ENCODE data around the gene IGF2BP3. TPM values are rescaled to one million over a fixed set of nuclear protein-coding genes. Genes with fewer than 3 reads are reported as not detected.

The IGF2BP3 gene
- total and polyA plus RNA-seq, 2 donors (not counting 3 experiments of a cell fraction or from before 2014, with no cell fraction given) = 41.2 to 111 TPM

DNA sequence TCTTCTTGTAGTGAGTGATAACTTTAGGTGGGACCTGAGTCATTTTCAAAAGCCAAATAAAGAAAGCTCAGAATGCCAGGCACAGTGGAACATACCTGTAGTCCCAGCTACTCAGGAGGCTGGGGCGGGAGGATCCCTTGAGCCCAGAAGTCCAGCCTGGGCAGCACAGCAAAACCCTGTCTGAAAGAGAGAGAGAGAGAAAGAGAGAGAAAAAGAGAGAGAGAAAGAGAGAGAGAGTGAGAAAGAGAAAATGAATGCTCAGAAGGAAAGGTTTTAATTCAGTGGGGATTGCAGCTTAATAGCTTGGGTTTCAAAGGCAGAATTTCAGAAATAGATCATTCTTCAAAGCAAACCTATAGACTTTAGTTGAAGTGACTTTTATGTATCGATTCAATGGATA, 198.0 kb downstream of the IGF2BP3 start:
- no peaks in the 10 kb centered on the region for H4K20me1 ChIP-seq (replicated peaks; ENCODE audit: control insufficient read depth, extremely low read depth, insufficient read depth, low read length)
- H3K4me2 ChIP-seq (ENCODE audit: insufficient read depth, low read length) = no peak overlapping the region
- FAIRE-seq = no peak
- H3K4me3 ChIP-seq (replicated peaks in 1 of 3; ENCODE audit: insufficient read depth in 1 of 3, low read depth in 1 of 3, low read length in 3 of 3) = no peak overlapping the region
- H3K27me3 ChIP-seq (ENCODE audit: control insufficient read depth in 2 of 2, insufficient read depth in 2 of 2, low read length in 2 of 2) = no peaks in the 10 kb centered on the region
- no peaks in the 10 kb centered on the region for H3K36me3 ChIP-seq (ENCODE audit: control insufficient read depth in 2 of 2, extremely low read depth in 1 of 2, insufficient read depth in 2 of 2, low read length in 2 of 2)
- H3K79me2 ChIP-seq (ENCODE audit: control insufficient read depth, insufficient read depth, low read length) = no peaks in the 10 kb centered on the region
- intact Hi-C loops (cut with micrococcal nuclease) (loop anchor here (2.0 kb wide), 2 partner anchors 241 to 441 kb away; no protein-coding TSS in a partner anchor), dilution Hi-C loops (cut with MboI; ENCODE audit: extremely low pct_ligation_motif_present, low sequenced_read_pairs) (no loop called here)
- H3K9ac ChIP-seq (replicated peaks; ENCODE audit: extremely low read depth, insufficient read depth, low read length) = no peak overlapping the region
- CTCF ChIA-PET = interaction anchor here (0.5 to 7.5 kb wide), 32 partner anchors 10 to 438 kb away, joined by 3 to 88 read pairs (median 6); partner anchors contain the start of genes IGF2BP3, MALSU1 and STK31
- H3K9me1 ChIP-seq (replicated peaks; ENCODE audit: control insufficient read depth, extremely low read depth, insufficient read depth, low read length) = no peaks in the 10 kb centered on the region
- H3K27ac ChIP-seq (ENCODE audit: insufficient read depth, low read depth, low read length) = no peak overlapping the region
- H3K9me3 ChIP-seq (replicated peaks; ENCODE audit: control insufficient read depth, insufficient read depth, low read length) = no peaks in the 10 kb centered on the region
- no TSS peak for BruUV-seq (replicated peaks)
- TF ChIP-seq GATA2 (IDR thresholded peaks at IDR 0.05; ENCODE audit: insufficient read depth, insufficient read length, low read depth, low read length) = no peak
- no peak for TF ChIP-seq POLR2AphosphoS5 (IDR thresholded peaks at IDR 0.05; ENCODE audit: insufficient read depth, low read depth, low read length)
- no peak for TF ChIP-seq CTCF (IDR thresholded peaks at IDR 0.05; ENCODE audit: extremely low read depth in 1 of 2, insufficient read depth in 1 of 2, low read depth in 1 of 2, low read length in 2 of 2)
- no peak for TF ChIP-seq MYC (IDR thresholded peaks at IDR 0.05; ENCODE audit: low read depth, low read length)
- no peak for TF ChIP-seq FOS (IDR thresholded peaks at IDR 0.05; ENCODE audit: borderline replicate concordance, insufficient read depth, low read length)
- no peak for TF ChIP-seq MAX (IDR thresholded peaks at IDR 0.05; ENCODE audit: insufficient read depth, insufficient read length)
- no peak for TF ChIP-seq POLR2A (IDR thresholded peaks at IDR 0.05; ENCODE audit: low read depth, low read length)
- no peak for TF ChIP-seq JUN (IDR thresholded peaks at IDR 0.05; ENCODE audit: borderline replicate concordance, insufficient read depth, insufficient read length, low read depth)
- no peak for TF ChIP-seq EZH2 (IDR thresholded peaks at IDR 0.05; ENCODE audit: borderline replicate concordance, low read depth, low read length, severe bottlenecking)
- POLR2A ChIA-PET = interaction anchor here (1.0 kb wide), 1 partner anchor 191 kb away, joined by 4 read pairs; no protein-coding TSS in a partner anchor
- H2AFZ ChIP-seq (ENCODE audit: low read depth, low read length) = no peak overlapping the region
- peaks cover 9% of the 10 kb centered on the region for H3K4me1 ChIP-seq (ENCODE audit: control insufficient read depth, extremely low read depth, insufficient read depth, low read length)
- no peak for DNase-seq (ENCODE audit: low read depth, low spot score)

All from endothelial cell of umbilical vein (primary cell).